IMR-90 (cell line): ENCODE measurements around the gene COL25A1.

Experiments
- CTCF ChIP-seq: conservative IDR thresholded peaks from 2 replicates; pipeline ENCODE4 v1.5.1; 2012; ENCODE audit warnings: mild to moderate bottlenecking, low read depth, low read length, improper control_type of control experiment
- POLR2A ChIP-seq: IDR thresholded peaks from 2 replicates; pipeline ENCODE4 v1.6.1; 2012; ENCODE audit warnings: mild to moderate bottlenecking, low read depth, low read length
- RCOR1 ChIP-seq: IDR thresholded peaks from 2 replicates; pipeline ENCODE4 v1.6.1; 2012; ENCODE audit warnings: mild to moderate bottlenecking, low read length, improper control_type of control experiment; ENCODE audit not compliant: insufficient replicate concordance
- USF2 ChIP-seq: fragments of 150-350 bp; IDR thresholded peaks from 2 replicates; pipeline ENCODE4 v1.6.1; 2017; ENCODE audit warnings: mild to moderate bottlenecking, antibody characterized with exemption, low read length, low read depth

- TF ChIP-seq CTCF (no peak), RCOR1 (no peak), POLR2A (no peak), USF2 (no peak)
These were observed 412.6 kb downstream of the COL25A1 start for GRCh38 chr4:108889696-108890483.
